ENCODE results near the gene TENM3. TPM values are rescaled to one million over a fixed set of nuclear protein-coding genes. Genes with fewer than 3 reads are reported as not detected.
A peak's percentile ranks its signal among the peaks of the same experiment; 100 is the strongest.

Gene TENM3
- total RNA-seq, 2 donors from 2014 or later, result 39.5 to 51.9 TPM

DNA sequence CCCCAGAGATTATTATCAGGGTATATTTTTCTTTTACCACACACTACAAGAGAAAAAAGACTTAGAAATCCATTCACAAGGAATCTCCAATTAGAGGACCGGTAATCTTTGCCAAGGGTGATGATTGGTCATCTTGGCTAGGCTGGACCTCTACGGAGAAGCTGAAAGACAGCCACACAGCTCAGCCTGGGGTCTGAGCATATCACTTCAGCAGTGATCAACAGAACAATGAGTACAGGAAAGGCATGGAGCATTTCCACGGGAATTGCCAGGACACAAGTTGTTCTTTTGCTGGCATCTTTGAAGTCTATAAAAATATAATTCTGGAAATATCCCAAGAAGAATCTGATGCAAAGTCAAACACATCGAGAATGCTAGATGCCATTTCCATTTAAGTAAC lies 191.5 kb downstream of the TENM3 start:
- H3K9me3 Mint-ChIP-seq, result no peaks in the 10 kb centered on the region
- 89 to 95% methylated on average over 3 to 4 of the region's 4 CpGs for WGBS, 2 experiments (ENCODE audit: insufficient coverage in 1 of 2, insufficient read length in 1 of 2)

DNA sequence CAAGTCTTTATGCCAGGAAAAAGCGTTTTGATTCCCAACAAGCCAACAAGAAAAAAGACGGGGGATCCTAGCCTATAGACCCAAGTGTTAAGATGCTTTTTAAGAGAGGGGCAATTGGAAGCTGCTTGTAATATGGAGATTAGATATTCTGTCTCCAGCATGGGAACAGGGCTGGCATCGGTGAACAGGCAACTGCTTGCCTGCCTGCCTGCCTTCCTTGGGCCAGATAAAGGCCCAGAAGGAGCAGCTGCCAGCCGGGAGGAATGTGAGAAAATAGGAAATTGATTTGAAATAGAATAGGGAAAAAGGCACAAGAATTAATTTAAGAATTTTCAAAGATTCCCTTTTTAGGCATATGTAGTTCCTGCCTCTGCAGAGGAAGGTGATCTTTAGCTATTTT lies 192.2 kb downstream of the TENM3 start:
- H3K9ac ChIP-seq (ENCODE audit: extremely low read depth, low read length, poor library complexity, severe bottlenecking), result no peak overlapping the region
- H3K9me3 ChIP-seq (ENCODE audit: control insufficient read depth, low read length), result no peaks in the 10 kb centered on the region
- TF ChIP-seq, protein P1, sequence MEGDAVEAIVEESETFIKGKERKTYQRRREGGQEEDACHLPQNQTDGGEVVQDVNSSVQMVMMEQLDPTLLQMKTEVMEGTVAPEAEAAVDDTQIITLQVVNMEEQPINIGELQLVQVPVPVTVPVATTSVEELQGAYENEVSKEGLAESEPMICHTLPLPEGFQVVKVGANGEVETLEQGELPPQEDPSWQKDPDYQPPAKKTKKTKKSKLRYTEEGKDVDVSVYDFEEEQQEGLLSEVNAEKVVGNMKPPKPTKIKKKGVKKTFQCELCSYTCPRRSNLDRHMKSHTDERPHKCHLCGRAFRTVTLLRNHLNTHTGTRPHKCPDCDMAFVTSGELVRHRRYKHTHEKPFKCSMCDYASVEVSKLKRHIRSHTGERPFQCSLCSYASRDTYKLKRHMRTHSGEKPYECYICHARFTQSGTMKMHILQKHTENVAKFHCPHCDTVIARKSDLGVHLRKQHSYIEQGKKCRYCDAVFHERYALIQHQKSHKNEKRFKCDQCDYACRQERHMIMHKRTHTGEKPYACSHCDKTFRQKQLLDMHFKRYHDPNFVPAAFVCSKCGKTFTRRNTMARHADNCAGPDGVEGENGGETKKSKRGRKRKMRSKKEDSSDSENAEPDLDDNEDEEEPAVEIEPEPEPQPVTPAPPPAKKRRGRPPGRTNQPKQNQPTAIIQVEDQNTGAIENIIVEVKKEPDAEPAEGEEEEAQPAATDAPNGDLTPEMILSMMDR (conservative IDR thresholded peaks at IDR 0.05), result no peak
- 89 to 100% methylated on average over 1 to 4 of the region's 4 CpGs for WGBS, 2 experiments (ENCODE audit: insufficient coverage in 1 of 2, insufficient read length in 1 of 2)
- H3K4me3 ChIP-seq (ENCODE audit: low read length), result no peak overlapping the region
- H3K4me1 ChIP-seq (ENCODE audit: control insufficient read depth, insufficient read depth, low read length), result no peaks in the 10 kb centered on the region
- H3K4me3 Mint-ChIP-seq, result no peak overlapping the region
- H3K36me3 Mint-ChIP-seq (ENCODE audit: low read depth), result no peaks in the 10 kb centered on the region
- no peak for DNase-seq
- H3K27me3 Mint-ChIP-seq (ENCODE audit: insufficient read depth), result no peaks in the 10 kb centered on the region
- no peak overlapping the region for H3K27ac ChIP-seq (ENCODE audit: low read depth, low read length)
- no peaks in the 10 kb centered on the region for H3K4me1 Mint-ChIP-seq
- H3K27ac Mint-ChIP-seq, result no peak overlapping the region
- H3K9me3 Mint-ChIP-seq, result no peaks in the 10 kb centered on the region
- H3K27me3 ChIP-seq (ENCODE audit: control insufficient read depth, insufficient read depth, low read length, poor library complexity, severe bottlenecking), result no peaks in the 10 kb centered on the region
- no peaks in the 10 kb centered on the region for H3K36me3 ChIP-seq (ENCODE audit: control insufficient read depth, insufficient read depth, low read length)

More for the DNA sequence above, 191.5 kb downstream of the TENM3 start:
- Histone ChIP-seq H3K4me1 (ENCODE audit: control insufficient read depth, insufficient read depth, low read length) (no peaks in the 10 kb centered on the region), H3K9ac (ENCODE audit: extremely low read depth, low read length, poor library complexity, severe bottlenecking) (no peak overlapping the region), H3K36me3 (ENCODE audit: control insufficient read depth, insufficient read depth, low read length) (no peaks in the 10 kb centered on the region), H3K27ac (ENCODE audit: low read depth, low read length) (no peak overlapping the region), H3K27me3 (ENCODE audit: control insufficient read depth, insufficient read depth, low read length, poor library complexity, severe bottlenecking) (no peaks in the 10 kb centered on the region), H3K9me3 (ENCODE audit: control insufficient read depth, low read length) (no peaks in the 10 kb centered on the region), H3K4me3 (ENCODE audit: low read length) (no peak overlapping the region)
- no peaks in the 10 kb centered on the region for H3K27me3 Mint-ChIP-seq (ENCODE audit: insufficient read depth)
- no peak overlapping the region for H3K4me3 Mint-ChIP-seq
- no peak for DNase-seq
- H3K4me1 Mint-ChIP-seq, result no peaks in the 10 kb centered on the region
- no peaks in the 10 kb centered on the region for H3K36me3 Mint-ChIP-seq (ENCODE audit: low read depth)
- TF ChIP-seq, protein P1 (conservative IDR thresholded peaks at IDR 0.05), result no peak
- no peak overlapping the region for H3K27ac Mint-ChIP-seq

GRCh38 chr4:182443070-182443469 lies 199.9 kb downstream of the TENM3 start:
- Histone ChIP-seq H3K9ac (ENCODE audit: extremely low read depth, low read length, poor library complexity, severe bottlenecking) (no peak overlapping the region), H3K9me3 (ENCODE audit: control insufficient read depth, low read length) (no peaks in the 10 kb centered on the region), H3K4me1 (ENCODE audit: control insufficient read depth, insufficient read depth, low read length) (no peaks in the 10 kb centered on the region), H3K4me3 (ENCODE audit: low read length) (no peak overlapping the region), H3K36me3 (ENCODE audit: control insufficient read depth, insufficient read depth, low read length) (no peaks in the 10 kb centered on the region), H3K27me3 (ENCODE audit: control insufficient read depth, insufficient read depth, low read length, poor library complexity, severe bottlenecking) (peaks cover 7% of the 10 kb centered on the region), H3K27ac (ENCODE audit: low read depth, low read length) (no peak overlapping the region)
- Mint-ChIP-seq H3K9me3 (no peaks in the 10 kb centered on the region), H3K27ac (no peak overlapping the region), H3K27me3 (ENCODE audit: insufficient read depth) (peaks cover 12% of the 10 kb centered on the region), H3K4me1 (peaks cover 12% of the 10 kb centered on the region), H3K4me3 (no peak overlapping the region), H3K36me3 (ENCODE audit: low read depth) (no peaks in the 10 kb centered on the region)
- TF ChIP-seq, protein P1 (conservative IDR thresholded peaks at IDR 0.05), result peak; percentile 46
- no peak for DNase-seq

All from endodermal cell (in vitro differentiated cells).